SH-SY5Y (cell line): ENCODE data around the gene AKR1B1.

ENCODE experiments used
- GATA2 ChIP-seq: IDR thresholded peaks from 2 replicates; pipeline ENCODE4 v1.6.1; 2011; ENCODE audit warnings: mild to moderate bottlenecking, low read depth, low read length
- GATA3 ChIP-seq: IDR thresholded peaks from 2 replicates; pipeline ENCODE4 v1.6.1; 2011; ENCODE audit warnings: low read depth, mild to moderate bottlenecking, low read length, moderate library complexity

GRCh38 chr7:134502463-134503371 is 43.8 kb upstream of the AKR1B1 start:
- TF ChIP-seq GATA2: no peak
- no peak for TF ChIP-seq GATA3
